Testis (tissue), 2 donors: Measurements from ENCODE around the gene OLFM1.

Source experiments
- CTCF ChIP-seq, 3 experiments: fragments of 450-650 bp in 2 of 3; fragments of 200-600 bp in 1 of 3; sonication (generic) in 1 of 3; IDR thresholded peaks; one replicate each; pipeline ENCODE4 v1.5.1; 2016 to 2019; ENCODE audit warnings: antibody characterized with exemption in 3 of 3, mild to moderate bottlenecking in 2 of 3, moderate library complexity in 1 of 3
- POLR2A ChIP-seq: fragments of 450-650 bp; IDR thresholded peaks from one replicate; pipeline ENCODE4 v1.6.1; 2017; ENCODE audit warnings: antibody characterized with exemption, mild to moderate bottlenecking, moderate library complexity

- TF ChIP-seq CTCF (IDR thresholded peaks at IDR 0.05), result no peak
- TF ChIP-seq POLR2A, result no peak
These were observed 455 bp downstream of the OLFM1 start for GRCh38 chr9:135087899-135088347.
